NOMO-1 (cell line): Measurements from ENCODE around the gene SAFB2.
"Not testable (repeated sequence)": the region's sequence is repeated elsewhere in the genome, so short reads cannot be mapped to it uniquely, and the experiment has no call there.

Experiments
- DNase-seq, 2 experiments: peaks; one replicate each; lab custom pipeline; 2025; ENCODE audit not compliant: unreplicated experiment in 2 of 2; lab: John Stamatoyannopoulos, UW

Gene SAFB2

GRCh38 chr19:5608766-5609165 lies 13.8 kb downstream of the SAFB2 start:
- not testable (repeated sequence) for DNase-seq

GRCh38 chr19:5608291-5608690 lies 14.3 kb downstream of the SAFB2 start:
- DNase-seq = no peak

DNA sequence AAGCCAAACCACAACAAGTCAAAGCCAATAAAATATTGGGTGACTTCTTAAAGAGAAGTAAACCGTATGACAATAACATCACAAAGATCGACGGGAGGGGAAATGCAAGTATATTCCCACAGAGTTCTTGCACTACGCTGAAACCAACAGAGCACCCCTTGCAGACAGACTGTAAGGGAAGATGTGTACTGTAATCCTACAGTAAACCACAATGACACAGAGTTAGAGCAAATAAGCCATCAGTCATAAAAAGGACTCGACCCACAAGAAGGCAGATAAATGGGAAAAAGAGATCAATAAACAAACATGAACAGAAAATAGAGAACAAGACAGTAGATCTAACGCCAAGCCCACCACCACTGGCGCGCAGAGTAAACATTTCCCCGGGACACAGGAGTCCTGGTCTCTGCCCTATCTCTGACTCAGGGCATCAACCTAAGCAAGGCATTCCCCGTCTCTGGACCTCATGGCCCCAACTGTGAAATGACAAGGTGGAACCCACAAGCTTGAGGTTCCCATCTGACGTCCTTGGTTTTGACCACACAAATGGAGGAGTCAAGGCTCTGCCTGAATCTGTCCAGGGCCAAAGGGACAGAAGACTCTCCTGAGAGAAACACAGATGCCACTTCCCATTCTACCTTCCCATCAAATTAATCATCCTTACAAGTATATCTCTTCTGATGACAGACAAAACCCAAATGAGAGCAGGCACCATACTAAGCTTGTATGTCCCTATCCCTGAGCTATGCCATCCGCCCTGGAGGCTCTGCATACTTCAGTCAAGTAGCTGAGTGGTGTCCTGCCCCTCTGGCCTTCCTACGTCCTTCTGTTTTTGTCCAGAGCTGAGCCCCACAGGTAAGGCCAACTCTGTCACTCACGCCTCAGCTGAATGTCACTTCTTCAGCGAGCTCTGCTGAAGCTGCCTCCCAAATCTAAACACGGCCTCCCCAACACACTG lies 15.0 kb downstream of the SAFB2 start:
- DNase-seq = no peak

- no peak for DNase-seq
Observed at GRCh38 chr19:5605362-5605761, 17.2 kb downstream of the SAFB2 start.

- DNase-seq = no peak
Observed at GRCh38 chr19:5603626-5604025, 18.9 kb downstream of the SAFB2 start.

DNA sequence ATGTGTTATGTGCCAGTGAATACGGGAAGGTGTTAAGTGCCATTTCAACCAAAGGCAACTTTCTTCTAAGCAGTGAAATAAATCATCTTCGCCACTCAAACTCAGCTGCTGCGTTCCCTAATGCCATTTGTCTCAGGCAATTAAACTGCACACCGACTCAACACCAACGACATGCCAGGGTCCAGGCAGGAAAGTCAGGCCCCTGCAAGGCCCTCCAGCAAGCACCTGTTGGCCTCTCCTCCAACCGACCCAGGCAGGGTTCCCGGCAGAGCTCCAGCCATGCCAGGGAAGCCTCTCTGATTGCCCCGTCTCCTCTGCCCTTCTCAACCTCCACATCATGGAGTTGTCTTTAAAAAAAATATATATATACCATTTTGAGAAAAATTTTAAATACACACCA lies 21.8 kb downstream of the SAFB2 start:
- no peak for DNase-seq

DNA sequence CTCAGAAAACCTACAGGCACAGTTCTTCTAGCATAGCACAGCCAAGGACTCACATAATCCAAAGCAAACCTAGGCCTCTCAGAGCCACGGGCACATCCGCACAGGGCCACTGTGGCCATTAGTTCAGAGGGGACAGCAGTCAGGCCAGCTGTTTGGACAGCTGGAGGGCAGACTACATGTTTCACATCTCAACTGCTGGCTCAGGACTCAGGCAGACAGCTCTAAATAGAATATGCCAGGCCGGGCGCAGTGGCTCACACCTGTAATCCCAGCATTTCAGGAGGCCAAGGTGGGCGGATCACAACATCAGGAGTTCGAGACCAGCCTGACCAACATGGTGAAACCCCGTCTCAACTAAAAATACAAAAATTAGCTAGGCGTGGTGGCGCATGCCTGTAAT lies 26.8 kb downstream of the SAFB2 start:
- no peak for DNase-seq

DNA sequence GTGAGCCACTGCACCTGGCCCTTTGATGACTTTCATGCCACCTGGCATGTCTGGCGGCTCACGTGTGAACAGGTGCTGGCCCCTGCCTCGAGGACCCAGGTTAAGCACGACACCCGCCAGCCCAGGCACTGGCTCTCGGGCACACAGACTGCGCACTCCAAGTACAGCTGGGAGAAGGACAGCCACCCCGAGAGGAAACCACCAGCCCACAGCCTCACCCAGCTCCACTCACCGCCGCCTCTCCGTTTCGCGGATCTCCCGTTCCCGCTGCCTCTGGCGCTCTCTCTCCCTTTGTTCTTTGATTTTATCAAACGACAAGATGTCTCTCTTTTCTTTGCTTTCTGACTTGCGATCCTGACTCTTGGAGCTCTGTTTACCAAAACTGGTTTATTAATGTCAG lies 27.4 kb downstream of the SAFB2 start:
- DNase-seq = no peak

DNA sequence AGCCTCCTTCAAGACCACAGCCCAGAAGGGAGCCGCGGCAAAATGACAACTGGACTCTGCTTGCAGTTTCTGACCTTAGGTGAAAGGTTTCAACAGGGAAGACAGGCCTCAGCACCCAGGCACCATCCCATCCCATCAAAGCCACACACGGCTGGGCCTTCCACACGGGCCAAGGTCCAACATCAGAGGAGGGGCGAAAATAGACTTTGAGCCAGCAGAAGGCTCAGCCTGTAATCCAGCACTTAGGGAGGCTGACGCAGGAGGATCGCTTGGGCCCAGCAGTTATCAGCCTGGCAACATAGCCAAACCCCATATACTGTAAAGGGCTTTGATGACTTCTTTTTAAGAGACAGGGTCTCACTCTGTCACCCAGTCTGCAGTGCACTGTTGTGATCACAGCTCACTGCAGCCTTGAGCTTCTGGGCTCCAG lies 28.0 kb downstream of the SAFB2 start:
- DNase-seq = no peak

DNA sequence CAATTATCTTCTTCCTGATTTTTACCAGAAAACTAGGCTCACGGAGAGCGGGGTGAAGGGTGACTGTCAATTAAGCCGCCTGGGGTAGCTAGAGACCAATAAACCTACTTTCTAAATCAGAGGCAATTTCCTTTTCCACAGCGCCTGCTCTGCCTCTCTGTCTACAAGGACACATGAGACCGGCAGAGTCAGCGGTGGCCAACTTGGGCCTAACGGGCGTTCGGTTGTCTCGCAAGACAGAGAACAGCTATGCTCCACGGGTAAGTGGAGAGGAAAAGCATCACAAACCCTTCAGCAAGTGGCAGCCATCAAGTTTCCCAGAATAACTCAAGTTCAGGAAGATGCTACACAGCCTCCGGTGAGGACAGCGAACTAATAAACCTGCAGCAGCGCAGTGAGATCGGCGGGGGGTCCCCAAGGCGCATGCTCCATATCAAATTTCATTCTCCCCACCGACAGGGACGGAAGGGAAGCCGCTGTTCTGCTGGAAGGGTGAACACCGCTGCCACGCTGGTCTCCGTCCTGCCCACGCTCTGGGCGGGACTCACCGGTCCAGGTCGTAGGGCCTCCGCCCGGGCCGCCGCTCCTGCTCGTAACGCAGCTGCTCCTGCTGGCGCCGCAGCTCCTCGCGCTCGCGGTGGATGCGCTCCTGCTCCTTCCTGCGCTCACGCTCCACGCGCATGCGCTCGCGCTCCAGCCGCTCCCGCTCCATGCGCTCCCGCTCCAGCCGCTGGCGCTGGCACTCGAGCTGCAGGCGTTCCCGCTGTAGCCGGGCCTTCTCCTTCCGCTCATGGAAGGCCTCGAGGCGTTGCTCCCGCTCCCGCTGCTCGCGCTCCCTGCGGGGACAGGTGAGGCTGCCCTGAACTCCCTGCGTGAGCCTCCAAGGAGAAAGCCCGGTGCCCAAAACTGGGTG lies 29.0 kb downstream of the SAFB2 start:
- DNase-seq = no peak

GRCh38 chr19:5592531-5593342 lies 29.8 kb downstream of the SAFB2 start:
- no peak for DNase-seq

- DNase-seq = no peak
Observed at GRCh38 chr19:5591476-5591875, 31.1 kb downstream of the SAFB2 start.

DNA sequence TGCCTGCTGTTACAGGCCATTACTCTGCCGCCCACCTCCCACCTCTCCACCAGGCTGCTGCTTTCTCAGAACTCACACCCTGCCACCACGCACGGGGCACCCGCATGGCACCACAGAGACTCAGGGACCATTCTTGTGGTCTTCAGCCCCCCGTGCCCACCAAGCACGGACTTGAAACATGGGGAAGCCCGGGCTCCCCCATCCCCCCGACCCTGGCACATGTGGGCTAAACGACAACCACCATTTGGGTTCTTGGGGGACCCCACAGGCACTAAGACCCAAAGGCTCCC lies 31.8 kb downstream of the SAFB2 start:
- no peak for DNase-seq

GRCh38 chr19:5590151-5590864 lies 32.3 kb downstream of the SAFB2 start:
- DNase-seq = no peak

DNA sequence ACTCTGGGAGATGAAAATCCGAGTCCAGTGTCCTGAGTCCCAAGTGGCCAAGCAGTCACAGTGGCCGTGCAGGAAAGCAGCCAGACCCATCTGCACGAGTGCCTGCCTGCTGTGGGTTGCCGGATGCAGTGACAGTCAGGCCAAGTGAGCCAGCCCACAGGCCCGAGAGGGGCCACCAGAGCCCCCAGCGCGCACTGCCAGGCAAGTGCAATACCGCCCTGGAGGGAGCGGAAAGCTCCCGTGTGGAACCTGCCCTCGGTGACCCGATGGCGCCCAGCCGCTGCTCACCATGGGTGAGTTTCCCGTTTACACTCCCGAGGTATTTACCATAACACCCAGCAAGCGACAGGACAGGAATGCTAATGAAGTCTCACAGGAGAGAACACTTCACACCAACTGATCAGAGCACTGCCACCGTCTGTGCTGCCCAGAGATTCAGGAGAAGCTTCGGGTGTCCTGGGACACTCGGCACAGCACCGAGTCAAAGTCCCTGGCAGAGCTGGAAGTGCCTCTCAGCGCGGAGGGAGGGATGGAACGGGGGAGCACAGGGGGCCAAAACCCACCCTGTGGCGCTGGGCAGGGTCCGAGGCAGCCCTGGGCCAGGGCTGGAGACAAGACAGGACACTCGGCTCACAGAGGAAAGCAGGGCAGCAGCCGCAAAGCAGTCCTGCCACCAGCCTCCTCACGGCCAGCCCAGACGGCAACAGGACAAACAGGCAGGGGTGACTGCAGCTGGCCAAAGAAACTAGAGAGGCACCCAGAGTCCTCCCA lies 33.5 kb downstream of the SAFB2 start:
- DNase-seq = no peak

- DNase-seq = no peak
Observed at GRCh38 chr19:5588441-5588840, 34.1 kb downstream of the SAFB2 start.

GRCh38 chr19:5587661-5588060 lies 34.9 kb downstream of the SAFB2 start:
- no peak for DNase-seq

DNA sequence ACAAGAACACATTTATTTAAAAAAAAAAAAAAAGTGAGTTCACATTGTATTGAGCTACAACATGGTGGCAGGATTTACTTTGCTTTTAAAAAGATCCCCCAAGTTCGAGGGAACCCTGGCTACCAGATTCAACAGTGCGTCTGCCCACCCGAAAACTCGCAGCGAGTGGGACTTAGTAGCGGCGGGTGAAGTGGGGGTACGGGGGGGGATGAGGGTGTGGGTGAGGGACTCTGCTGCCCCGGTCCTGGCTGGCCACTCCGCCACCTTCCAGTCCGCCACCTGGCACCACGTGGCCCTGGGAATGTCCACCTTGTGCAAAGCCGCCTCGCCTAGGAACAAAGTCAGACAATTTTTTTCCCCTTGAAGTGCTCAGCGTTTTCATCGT lies 35.5 kb downstream of the SAFB2 start:
- no peak for DNase-seq

GRCh38 chr19:5586300-5587070 lies 36.1 kb downstream of the SAFB2 start:
- DNase-seq = no peak
